GM12878 (cell line): ENCODE measurements around the gene STAM2.

ENCODE experiments used
- CREM ChIP-seq: IDR thresholded peaks from 2 replicates; pipeline ENCODE4 v1.6.1; 2014; ENCODE audit warnings: antibody characterized with exemption, low read depth
- NFIC ChIP-seq: IDR thresholded peaks from 2 replicates; pipeline ENCODE4 v1.6.1; 2012; ENCODE audit warnings: low read depth, mild to moderate bottlenecking, inconsistent platforms, low read length, moderate library complexity
- SRF ChIP-seq, 2 experiments: IDR thresholded peaks; 2 replicates each; pipeline ENCODE4 v1.6.1; 2011; ENCODE audit warnings: low read depth in 2 of 2, low read length in 2 of 2, mild to moderate bottlenecking in 1 of 2, moderate library complexity in 1 of 2
- TF ChIP-seq, protein P1 (sequence below): IDR thresholded peaks from 2 replicates; pipeline ENCODE4 v1.6.1; 2012; ENCODE audit warnings: low read depth, low read length, improper control_type of control experiment
- TF ChIP-seq, protein P2 (sequence below), 3 experiments: IDR thresholded peaks in 2 of 3; conservative IDR thresholded peaks in 1 of 3; 2 replicates each; pipeline ENCODE4 v1.5.1; 2011; ENCODE audit warnings: low read depth in 3 of 3, low read length in 3 of 3, mild to moderate bottlenecking in 3 of 3, control low read depth in 2 of 3, moderate library complexity in 2 of 3, inconsistent platforms in 1 of 3, mixed read lengths in 1 of 3; ENCODE audit not compliant: control insufficient read depth in 2 of 3, insufficient read depth in 1 of 3; ENCODE audit errors: extremely low read depth in 1 of 3

DNA sequence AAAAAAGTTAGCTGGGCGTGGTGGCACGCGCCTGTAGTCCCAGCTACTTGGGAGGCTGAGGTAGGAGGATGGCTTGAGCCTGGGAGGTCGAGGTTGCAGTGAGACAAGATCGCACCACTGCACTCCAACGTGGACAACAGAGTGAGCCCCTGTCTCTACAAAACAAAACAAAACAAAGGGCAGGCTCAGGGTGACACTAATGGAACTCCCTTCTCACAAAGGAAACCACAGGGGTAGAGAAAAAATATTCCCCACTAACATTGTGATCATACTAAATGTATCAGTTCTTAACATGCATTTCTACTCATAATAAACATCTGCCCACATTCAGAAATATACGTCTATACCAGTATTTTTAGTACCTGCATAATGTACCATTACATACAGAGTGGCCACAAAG lies 21.1 kb downstream of the STAM2 start:
- TF ChIP-seq, protein P1, sequence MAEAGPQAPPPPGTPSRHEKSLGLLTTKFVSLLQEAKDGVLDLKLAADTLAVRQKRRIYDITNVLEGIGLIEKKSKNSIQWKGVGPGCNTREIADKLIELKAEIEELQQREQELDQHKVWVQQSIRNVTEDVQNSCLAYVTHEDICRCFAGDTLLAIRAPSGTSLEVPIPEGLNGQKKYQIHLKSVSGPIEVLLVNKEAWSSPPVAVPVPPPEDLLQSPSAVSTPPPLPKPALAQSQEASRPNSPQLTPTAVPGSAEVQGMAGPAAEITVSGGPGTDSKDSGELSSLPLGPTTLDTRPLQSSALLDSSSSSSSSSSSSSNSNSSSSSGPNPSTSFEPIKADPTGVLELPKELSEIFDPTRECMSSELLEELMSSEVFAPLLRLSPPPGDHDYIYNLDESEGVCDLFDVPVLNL: no peak
- TF ChIP-seq, protein P2, sequence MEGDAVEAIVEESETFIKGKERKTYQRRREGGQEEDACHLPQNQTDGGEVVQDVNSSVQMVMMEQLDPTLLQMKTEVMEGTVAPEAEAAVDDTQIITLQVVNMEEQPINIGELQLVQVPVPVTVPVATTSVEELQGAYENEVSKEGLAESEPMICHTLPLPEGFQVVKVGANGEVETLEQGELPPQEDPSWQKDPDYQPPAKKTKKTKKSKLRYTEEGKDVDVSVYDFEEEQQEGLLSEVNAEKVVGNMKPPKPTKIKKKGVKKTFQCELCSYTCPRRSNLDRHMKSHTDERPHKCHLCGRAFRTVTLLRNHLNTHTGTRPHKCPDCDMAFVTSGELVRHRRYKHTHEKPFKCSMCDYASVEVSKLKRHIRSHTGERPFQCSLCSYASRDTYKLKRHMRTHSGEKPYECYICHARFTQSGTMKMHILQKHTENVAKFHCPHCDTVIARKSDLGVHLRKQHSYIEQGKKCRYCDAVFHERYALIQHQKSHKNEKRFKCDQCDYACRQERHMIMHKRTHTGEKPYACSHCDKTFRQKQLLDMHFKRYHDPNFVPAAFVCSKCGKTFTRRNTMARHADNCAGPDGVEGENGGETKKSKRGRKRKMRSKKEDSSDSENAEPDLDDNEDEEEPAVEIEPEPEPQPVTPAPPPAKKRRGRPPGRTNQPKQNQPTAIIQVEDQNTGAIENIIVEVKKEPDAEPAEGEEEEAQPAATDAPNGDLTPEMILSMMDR (IDR thresholded peaks at IDR 0.05 in 2 of 3, conservative IDR thresholded peaks at IDR 0.05 in 1 of 3; ENCODE audit: control insufficient read depth in 2 of 3, extremely low read depth in 1 of 3, insufficient read depth in 1 of 3, low read depth in 3 of 3, low read length in 3 of 3): no peak
- TF ChIP-seq SRF (IDR thresholded peaks at IDR 0.05; ENCODE audit: low read depth in 2 of 2, low read length in 2 of 2) (no peak), NFIC (no peak), CREM (no peak)
